Measurements from ENCODE around the gene ZMAT5. TPM values are rescaled to one million over a fixed set of nuclear protein-coding genes. Genes with fewer than 3 reads are reported as not detected.

ZMAT5 gene
- total and polyA plus RNA-seq, 9 of the 15 experiments (the other 6 are each of a cell fraction or from before 2014, with no cell fraction given), result 2.0 to 25.2 (median 11.9) TPM

DNA sequence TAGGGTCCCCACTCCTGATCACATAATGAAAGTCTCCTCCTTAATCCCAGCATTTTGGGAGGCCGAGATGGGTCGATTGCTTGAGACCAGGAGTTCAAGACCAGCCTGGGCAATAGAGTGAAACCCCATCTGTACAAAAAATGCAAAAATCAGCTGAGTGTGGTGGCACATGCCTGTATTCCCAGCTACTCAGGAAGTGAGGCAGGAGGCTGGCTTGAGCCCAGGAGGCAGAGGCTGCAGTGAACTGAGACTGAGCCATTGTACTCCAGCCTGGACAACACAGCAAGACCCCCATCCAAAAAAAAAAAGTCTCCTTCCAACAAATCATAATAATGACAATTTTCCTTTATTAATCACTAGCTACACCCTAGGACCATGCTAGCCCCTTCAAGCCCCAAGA, 15.1 kb downstream of the ZMAT5 start:
- BruUV-seq (replicated peaks), result no TSS peak

DNA sequence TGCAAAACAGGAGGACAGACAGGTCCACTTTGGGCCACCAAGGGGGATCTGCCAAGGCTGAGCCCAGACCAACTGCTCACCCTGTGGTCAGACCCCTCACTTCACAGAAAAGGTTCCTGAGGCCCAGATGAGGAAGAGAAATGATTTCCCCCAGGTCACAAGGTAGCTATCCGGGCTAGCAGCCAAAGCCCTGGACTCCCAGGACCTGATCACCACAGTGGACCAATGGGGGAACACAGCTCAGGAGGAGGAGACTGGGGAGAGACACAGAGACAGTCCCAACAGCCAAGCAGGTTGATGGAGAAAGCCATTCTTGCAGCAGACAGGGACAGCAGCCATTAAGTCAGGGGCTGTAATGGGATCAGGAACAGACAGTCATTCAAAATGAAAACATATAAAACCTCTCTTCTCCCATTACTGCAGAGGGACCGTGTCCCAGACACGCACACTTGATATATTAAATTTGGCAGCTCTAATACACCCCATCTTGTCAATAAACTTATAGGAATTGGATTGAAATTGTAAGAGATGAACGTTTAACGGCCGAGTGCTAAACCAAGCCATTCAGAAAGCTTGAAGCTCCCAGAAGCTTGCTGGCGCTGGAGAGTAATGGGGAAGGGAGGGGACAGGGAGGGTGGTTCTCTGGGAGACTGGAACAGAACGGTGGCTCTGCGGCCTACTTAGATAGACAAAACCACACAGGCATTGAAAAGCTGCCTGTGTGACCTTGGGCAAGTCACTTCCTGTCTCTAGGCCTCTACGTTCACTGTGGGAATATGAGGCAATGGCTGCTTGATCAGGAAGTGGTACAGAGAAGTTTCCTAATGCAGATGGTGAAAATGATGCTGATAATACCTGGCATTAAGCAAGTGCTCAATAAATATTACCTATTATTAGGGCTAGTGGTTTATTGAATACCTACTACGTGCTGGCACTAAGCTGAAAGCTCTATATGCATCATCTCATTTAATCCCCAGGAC, 16.0 kb downstream of the ZMAT5 start:
- ChIA-PET POLR2A (interaction anchor here (0.6 to 1.1 kb wide), 3 partner anchors 10 to 12 kb away, joined by 3 to 4 read pairs (median 4); no protein-coding TSS in a partner anchor), CTCF (ENCODE audit: low intra/inter-chr PET ratio) (no interaction called here)
- H3K79me2 ChIP-seq (ENCODE audit: control insufficient read depth, insufficient read depth, low read length), result no peaks in the 10 kb centered on the region
- in situ Hi-C loops (cut with MboI), result no loop called here
- TF ChIP-seq NFIC (IDR thresholded peaks at IDR 0.05) (no peak), ESRRA (IDR thresholded peaks at IDR 0.05; ENCODE audit: borderline replicate concordance, low read depth) (peak; percentile 54; the same call in 1 of the 2 replicates), SPI1 (IDR thresholded peaks at IDR 0.05; ENCODE audit: borderline replicate concordance, low read depth, low read length) (0 out of 2 replicates have a peak, but pooled peaks have one; percentile 20), CEBPG (CRISPR knock-in tag; IDR thresholded peaks at IDR 0.05) (no peak), CEBPG (tag; conservative IDR thresholded peaks at IDR 0.05 in 1 of 2, IDR thresholded peaks at IDR 0.05 in 1 of 2) (peak in 1 of 2 experiments; percentile 48; a peak in 2 of 4 replicates), NCOA4 (IDR thresholded peaks at IDR 0.05; ENCODE audit: partially characterized antibody) (no peak), ZKSCAN1 (IDR thresholded peaks at IDR 0.05; ENCODE audit: low read depth, low read length) (peak; percentile 67), CEBPB (tag; IDR thresholded peaks at IDR 0.05) (0 out of 2 replicates have a peak, but pooled peaks have one; percentile 7), YY1 (IDR thresholded peaks at IDR 0.05; ENCODE audit: borderline replicate concordance in 1 of 3, control insufficient read depth in 1 of 3, extremely low read depth in 1 of 3, insufficient read depth in 3 of 3, insufficient read length in 1 of 3, insufficient replicate concordance in 2 of 3, low read depth in 1 of 3, low read length in 2 of 3) (peak in 1 of 3 experiments; percentile 54)
- TF ChIP-seq, protein P1, sequence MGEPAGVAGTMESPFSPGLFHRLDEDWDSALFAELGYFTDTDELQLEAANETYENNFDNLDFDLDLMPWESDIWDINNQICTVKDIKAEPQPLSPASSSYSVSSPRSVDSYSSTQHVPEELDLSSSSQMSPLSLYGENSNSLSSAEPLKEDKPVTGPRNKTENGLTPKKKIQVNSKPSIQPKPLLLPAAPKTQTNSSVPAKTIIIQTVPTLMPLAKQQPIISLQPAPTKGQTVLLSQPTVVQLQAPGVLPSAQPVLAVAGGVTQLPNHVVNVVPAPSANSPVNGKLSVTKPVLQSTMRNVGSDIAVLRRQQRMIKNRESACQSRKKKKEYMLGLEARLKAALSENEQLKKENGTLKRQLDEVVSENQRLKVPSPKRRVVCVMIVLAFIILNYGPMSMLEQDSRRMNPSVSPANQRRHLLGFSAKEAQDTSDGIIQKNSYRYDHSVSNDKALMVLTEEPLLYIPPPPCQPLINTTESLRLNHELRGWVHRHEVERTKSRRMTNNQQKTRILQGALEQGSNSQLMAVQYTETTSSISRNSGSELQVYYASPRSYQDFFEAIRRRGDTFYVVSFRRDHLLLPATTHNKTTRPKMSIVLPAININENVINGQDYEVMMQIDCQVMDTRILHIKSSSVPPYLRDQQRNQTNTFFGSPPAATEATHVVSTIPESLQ (CRISPR knock-in tag; IDR thresholded peaks at IDR 0.05), result no peak
- peak overlapping the region; percentile 22 to 26; a peak in 2 of 4 replicates for H3K9ac ChIP-seq (ENCODE audit: insufficient read depth in 1 of 2, low read depth in 2 of 2, low read length in 2 of 2)
- peak in 2 of 4 experiments; percentile 42 to 55 for DNase-seq (ENCODE audit: extremely low read depth in 1 of 4, low spot score in 3 of 4)
- H3K36me3 ChIP-seq (ENCODE audit: control insufficient read depth, insufficient read depth, low read length), result no peaks in the 10 kb centered on the region
- no peaks in the 10 kb centered on the region for H3K9me1 ChIP-seq (ENCODE audit: control insufficient read depth, insufficient read depth, low read length)
- H2AFZ ChIP-seq (ENCODE audit: low read depth, low read length), result peak overlapping the region; percentile 48; the same call in 1 of the 2 replicates
- no peaks in the 10 kb centered on the region for H3K9me3 ChIP-seq (replicated peaks; ENCODE audit: control insufficient read depth, insufficient read depth, low read depth, low read length)
- no peak overlapping the region for H3K4me2 ChIP-seq (ENCODE audit: insufficient read depth, low read length)
- FAIRE-seq, result peak; percentile 67
- BruUV-seq (replicated peaks), result no TSS peak
- no peak overlapping the region for H3K4me3 ChIP-seq
- intact Hi-C loops (cut with micrococcal nuclease), result no loop called here
- WGBS (ENCODE audit: insufficient coverage, low coverage, missing lambda C conversion rate), result 54% methylated on average over 10 of the region's 11 CpGs
- H4K20me1 ChIP-seq (replicated peaks; ENCODE audit: control insufficient read depth, insufficient read depth, low read length), result no peaks in the 10 kb centered on the region
- peak overlapping the region; percentile 46 for H3K27ac ChIP-seq (ENCODE audit: extremely low read depth, low read depth, low read length)
- no peaks in the 10 kb centered on the region for H3K27me3 ChIP-seq (ENCODE audit: control insufficient read depth in 2 of 2, insufficient read depth in 2 of 2, low read length in 2 of 2)
- peaks cover 5 to 11% of the 10 kb centered on the region in 2 experiments; a peak in 4 of 5 replicates for H3K4me1 ChIP-seq (replicated peaks in 1 of 2; ENCODE audit: control insufficient read depth in 2 of 2, insufficient read depth in 2 of 2, low read length in 2 of 2)
- ATAC-seq, result peak; percentile 73

More for the DNA sequence above, 15.1 kb downstream of the ZMAT5 start:
- no peaks in the 10 kb centered on the region for H3K36me3 ChIP-seq (ENCODE audit: control insufficient read depth, insufficient read depth, low read length)
- in situ Hi-C loops (cut with MboI) (no loop called here), intact Hi-C loops (cut with micrococcal nuclease) (no loop called here)
- H3K4me2 ChIP-seq (ENCODE audit: insufficient read depth, low read length), result no peak overlapping the region
- no peaks in the 10 kb centered on the region for H3K9me3 ChIP-seq (replicated peaks; ENCODE audit: control insufficient read depth, insufficient read depth, low read depth, low read length)
- H3K4me1 ChIP-seq (replicated peaks in 1 of 2; ENCODE audit: control insufficient read depth in 2 of 2, insufficient read depth in 2 of 2, low read length in 2 of 2), result peaks cover 5 to 11% of the 10 kb centered on the region in 2 experiments; a peak in 4 of 5 replicates
- no peaks in the 10 kb centered on the region for H4K20me1 ChIP-seq (replicated peaks; ENCODE audit: control insufficient read depth, insufficient read depth, low read length)
- no peak for ATAC-seq
- POLR2A ChIA-PET, result interaction anchor here (1.1 kb wide), 1 partner anchor 29 kb away, joined by 4 read pairs; no protein-coding TSS in a partner anchor
- TF ChIP-seq POLR2B (IDR thresholded peaks at IDR 0.05; ENCODE audit: low read depth, partially characterized antibody) (no peak), ZNF121 (CRISPR knock-in tag; conservative IDR thresholded peaks at IDR 0.05) (peak; percentile 85)
- H2AFZ ChIP-seq (ENCODE audit: low read depth, low read length), result no peak overlapping the region
- no peak for FAIRE-seq
- no peaks in the 10 kb centered on the region for H3K9me1 ChIP-seq (ENCODE audit: control insufficient read depth, insufficient read depth, low read length)
- H3K79me2 ChIP-seq (ENCODE audit: control insufficient read depth, insufficient read depth, low read length), result no peaks in the 10 kb centered on the region
- H3K4me3 ChIP-seq, result no peak overlapping the region
- no peak for DNase-seq (ENCODE audit: extremely low read depth in 1 of 4, low spot score in 3 of 4)
- no peaks in the 10 kb centered on the region for H3K27me3 ChIP-seq (ENCODE audit: control insufficient read depth in 2 of 2, insufficient read depth in 2 of 2, low read length in 2 of 2)
- CTCF ChIA-PET (ENCODE audit: low intra/inter-chr PET ratio), result no interaction called here
- 83% methylated on average over 2 of the region's 2 CpGs for WGBS (ENCODE audit: insufficient coverage, low coverage, missing lambda C conversion rate)
- H3K27ac ChIP-seq (ENCODE audit: extremely low read depth, low read depth, low read length), result 0 out of 3 replicates have a peak overlapping the region, but pooled peaks have one; percentile 46
- H3K9ac ChIP-seq (ENCODE audit: insufficient read depth in 1 of 2, low read depth in 2 of 2, low read length in 2 of 2), result no peak overlapping the region; a peak in 1 of 4 replicates
